HEK293 (cell line): ENCODE measurements around the gene DNAH7.
A peak's percentile ranks its signal among the peaks of the same experiment; 100 is the strongest.

ENCODE experiments used
- CTCF ChIA-PET: fragments of 350-600 bp; formaldehyde crosslinking; extraction: SDS; loops from one replicate; lab custom pipeline; 2021; ENCODE audit warnings: antibody characterized with exemption; lab: Yijun Ruan, JAX
- POLR2A ChIA-PET: fragments of 300-600 bp; formaldehyde crosslinking; extraction: SDS; loops from one replicate; lab custom pipeline; 2020; ENCODE audit warnings: antibody characterized with exemption, inconsistent platforms; lab: Yijun Ruan, JAX
- H3K27ac ChIP-seq: fragments of 200-500 bp; sonication (Bioruptor generic); 2 replicates; pipeline ENCODE4 v1.5.1; 2014; ENCODE audit warnings: low read depth, low read length, control low read depth, inconsistent platforms; ENCODE audit errors: extremely low read depth
- H3K36me3 ChIP-seq, 2 experiments: fragments of 200-500 bp in 1 of 2; sonication (Bioruptor generic) in 1 of 2; 1 replicate in 1 of 2; 2 replicates in 1 of 2; pipeline ENCODE4 v1.5.1; 2014 to 2017; ENCODE audit warnings: inconsistent platforms in 2 of 2, low read length in 2 of 2; ENCODE audit not compliant: control insufficient read depth in 2 of 2, insufficient read depth in 1 of 2
- H3K4me1 ChIP-seq: fragments of 200-500 bp; sonication (Bioruptor generic); 2 replicates; pipeline ENCODE4 v1.5.1; 2014; ENCODE audit warnings: mild to moderate bottlenecking, low read length, inconsistent platforms; ENCODE audit not compliant: control insufficient read depth, insufficient read depth
- H3K4me3 ChIP-seq: 2 replicates; pipeline ENCODE4 v1.5.1; 2011; ENCODE audit warnings: low read depth, mild to moderate bottlenecking, control low read depth, low read length, moderate library complexity
- H3K9me3 ChIP-seq: fragments of 200-500 bp; sonication (Bioruptor generic); 2 replicates; pipeline ENCODE4 v1.5.1; 2014; ENCODE audit warnings: low read depth, low read length, inconsistent platforms; ENCODE audit not compliant: control insufficient read depth, insufficient read depth
- SCRT1 ChIP-seq: fragments of 450-650 bp; formaldehyde crosslinking; IDR thresholded peaks from 2 replicates; pipeline ENCODE4 v1.5.1; 2016; ENCODE audit warnings: missing biosample characterization, missing genetic modification characterization, borderline replicate concordance
- ZFP3 ChIP-seq: fragments of 450-650 bp; formaldehyde crosslinking; IDR thresholded peaks from 2 replicates; pipeline ENCODE4 v1.5.1; 2016; ENCODE audit warnings: low read depth, missing biosample characterization, missing genetic modification characterization
- ZNF112 ChIP-seq: fragments of 450-650 bp; formaldehyde crosslinking; IDR thresholded peaks from 2 replicates; pipeline ENCODE4 v1.5.0; 2017; ENCODE audit warnings: missing biosample characterization, missing genetic modification characterization
- ZNF114 ChIP-seq: fragments of 450-650 bp; formaldehyde crosslinking; IDR thresholded peaks from 2 replicates; pipeline ENCODE4 v1.5.0; 2017; ENCODE audit warnings: missing biosample characterization, missing genetic modification characterization
- ZNF140 ChIP-seq: fragments of 450-650 bp; formaldehyde crosslinking; IDR thresholded peaks from 2 replicates; pipeline ENCODE4 v1.5.1; 2016; ENCODE audit warnings: missing biosample characterization, missing genetic modification characterization
- ZNF404 ChIP-seq: fragments of 450-650 bp; formaldehyde crosslinking; IDR thresholded peaks from 2 replicates; pipeline ENCODE4 v1.5.1; 2017; ENCODE audit warnings: missing biosample characterization, missing genetic modification characterization
- ZNF560 ChIP-seq: fragments of 450-650 bp; formaldehyde crosslinking; IDR thresholded peaks from 2 replicates; pipeline ENCODE4 v1.5.1; 2017; ENCODE audit warnings: missing biosample characterization, missing genetic modification characterization, borderline replicate concordance
- ZNF610 ChIP-seq: fragments of 450-650 bp; formaldehyde crosslinking; IDR thresholded peaks from 2 replicates; pipeline ENCODE4 v1.5.1; 2016; ENCODE audit warnings: missing biosample characterization, missing genetic modification characterization, borderline replicate concordance
- ZNF624 ChIP-seq: fragments of 450-650 bp; formaldehyde crosslinking; IDR thresholded peaks from 2 replicates; pipeline ENCODE4 v1.5.1; 2017; ENCODE audit warnings: missing biosample characterization, missing genetic modification characterization
- ZNF658 ChIP-seq: fragments of 450-650 bp; formaldehyde crosslinking; IDR thresholded peaks from 2 replicates; pipeline ENCODE4; 2016; ENCODE audit warnings: missing biosample characterization, missing genetic modification characterization
- ZNF777 ChIP-seq: fragments of 450-650 bp; formaldehyde crosslinking; IDR thresholded peaks from 2 replicates; pipeline ENCODE4 v1.5.1; 2017; ENCODE audit warnings: missing biosample characterization, missing genetic modification characterization, borderline replicate concordance
- TF ChIP-seq, protein P1 (sequence below): fragments of 450-650 bp; formaldehyde crosslinking; IDR thresholded peaks from 2 replicates; pipeline ENCODE4 v1.5.1; 2017; ENCODE audit warnings: missing biosample characterization, missing genetic modification characterization
- TF ChIP-seq, protein P2 (sequence below): fragments of 450-650 bp; formaldehyde crosslinking; IDR thresholded peaks from 2 replicates; pipeline ENCODE4 v1.5.1; 2016; ENCODE audit warnings: missing biosample characterization, missing genetic modification characterization, low read depth
- TF ChIP-seq, protein P3 (sequence below): sonication (generic); formaldehyde crosslinking; IDR thresholded peaks from 2 replicates; pipeline ENCODE4 v1.8.1; 2022; ENCODE audit warnings: mild to moderate bottlenecking, moderate library complexity, missing genetic modification reagents
- TF ChIP-seq, protein P4 (sequence below): fragments of 450-650 bp; formaldehyde crosslinking; IDR thresholded peaks from 2 replicates; pipeline ENCODE4 v1.5.1; 2016; ENCODE audit warnings: missing biosample characterization, missing genetic modification characterization
- TF ChIP-seq, protein P5 (sequence below): fragments of 450-650 bp; formaldehyde crosslinking; IDR thresholded peaks from 2 replicates; pipeline ENCODE4 v1.5.1; 2016; ENCODE audit warnings: missing biosample characterization, missing genetic modification characterization
- TF ChIP-seq, protein P6 (sequence below): fragments of 450-650 bp; formaldehyde crosslinking; optimal IDR thresholded peaks from 2 replicates; pipeline ENCODE3; 2016; ENCODE audit warnings: missing biosample characterization, mild to moderate bottlenecking, missing genetic modification characterization
- TF ChIP-seq, protein P7 (sequence below): fragments of 450-650 bp; formaldehyde crosslinking; conservative IDR thresholded peaks from 2 replicates; pipeline ENCODE4 v1.5.1; 2016; ENCODE audit warnings: low read depth, missing biosample characterization, missing genetic modification characterization
- TF ChIP-seq, protein P8 (sequence below): fragments of 450-650 bp; formaldehyde crosslinking; IDR thresholded peaks from 2 replicates; pipeline ENCODE4 v1.5.1; 2016; ENCODE audit warnings: missing biosample characterization, missing genetic modification characterization
- TF ChIP-seq, protein P9 (sequence below): fragments of 450-650 bp; formaldehyde crosslinking; IDR thresholded peaks from 2 replicates; pipeline ENCODE4 v1.5.1; 2017; ENCODE audit warnings: missing biosample characterization, missing genetic modification characterization

DNAH7 gene

DNA sequence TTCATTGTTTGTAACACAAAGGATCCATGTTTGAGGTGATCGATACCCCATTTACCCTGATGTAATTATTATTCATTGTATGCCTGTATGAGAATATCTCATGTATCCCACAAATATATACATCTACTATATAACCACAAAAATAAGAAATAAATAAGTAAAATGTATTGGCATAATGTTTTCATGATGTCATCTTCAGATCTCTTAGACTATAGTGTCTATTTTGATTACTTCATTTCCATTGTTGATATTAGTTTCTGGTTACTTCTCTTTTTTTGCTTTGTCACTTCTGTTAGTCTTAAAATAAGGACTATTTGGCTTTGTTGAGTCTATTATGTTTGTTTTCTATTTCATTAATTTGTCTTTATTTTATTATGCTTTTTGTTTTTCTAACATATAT lies 301.9 kb downstream of the DNAH7 start:
- TF ChIP-seq ZNF114: no peak
- TF ChIP-seq, protein P1, sequence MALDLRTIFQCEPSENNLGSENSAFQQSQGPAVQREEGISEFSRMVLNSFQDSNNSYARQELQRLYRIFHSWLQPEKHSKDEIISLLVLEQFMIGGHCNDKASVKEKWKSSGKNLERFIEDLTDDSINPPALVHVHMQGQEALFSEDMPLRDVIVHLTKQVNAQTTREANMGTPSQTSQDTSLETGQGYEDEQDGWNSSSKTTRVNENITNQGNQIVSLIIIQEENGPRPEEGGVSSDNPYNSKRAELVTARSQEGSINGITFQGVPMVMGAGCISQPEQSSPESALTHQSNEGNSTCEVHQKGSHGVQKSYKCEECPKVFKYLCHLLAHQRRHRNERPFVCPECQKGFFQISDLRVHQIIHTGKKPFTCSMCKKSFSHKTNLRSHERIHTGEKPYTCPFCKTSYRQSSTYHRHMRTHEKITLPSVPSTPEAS (tag by site-specific recombination): no peak
- TF ChIP-seq, protein P2, sequence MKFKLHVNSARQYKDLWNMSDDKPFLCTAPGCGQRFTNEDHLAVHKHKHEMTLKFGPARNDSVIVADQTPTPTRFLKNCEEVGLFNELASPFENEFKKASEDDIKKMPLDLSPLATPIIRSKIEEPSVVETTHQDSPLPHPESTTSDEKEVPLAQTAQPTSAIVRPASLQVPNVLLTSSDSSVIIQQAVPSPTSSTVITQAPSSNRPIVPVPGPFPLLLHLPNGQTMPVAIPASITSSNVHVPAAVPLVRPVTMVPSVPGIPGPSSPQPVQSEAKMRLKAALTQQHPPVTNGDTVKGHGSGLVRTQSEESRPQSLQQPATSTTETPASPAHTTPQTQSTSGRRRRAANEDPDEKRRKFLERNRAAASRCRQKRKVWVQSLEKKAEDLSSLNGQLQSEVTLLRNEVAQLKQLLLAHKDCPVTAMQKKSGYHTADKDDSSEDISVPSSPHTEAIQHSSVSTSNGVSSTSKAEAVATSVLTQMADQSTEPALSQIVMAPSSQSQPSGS (tag by site-specific recombination): peak; percentile 72
- TF ChIP-seq, protein P3, sequence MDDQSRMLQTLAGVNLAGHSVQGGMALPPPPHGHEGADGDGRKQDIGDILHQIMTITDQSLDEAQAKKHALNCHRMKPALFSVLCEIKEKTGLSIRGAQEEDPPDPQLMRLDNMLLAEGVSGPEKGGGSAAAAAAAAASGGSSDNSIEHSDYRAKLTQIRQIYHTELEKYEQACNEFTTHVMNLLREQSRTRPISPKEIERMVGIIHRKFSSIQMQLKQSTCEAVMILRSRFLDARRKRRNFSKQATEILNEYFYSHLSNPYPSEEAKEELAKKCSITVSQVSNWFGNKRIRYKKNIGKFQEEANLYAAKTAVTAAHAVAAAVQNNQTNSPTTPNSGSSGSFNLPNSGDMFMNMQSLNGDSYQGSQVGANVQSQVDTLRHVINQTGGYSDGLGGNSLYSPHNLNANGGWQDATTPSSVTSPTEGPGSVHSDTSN (CRISPR knock-in tag): no peak
- TF ChIP-seq SCRT1 (tag by site-specific recombination): no peak
- Histone ChIP-seq H3K9me3 (no peaks in the 10 kb centered on the region), H3K4me1 (no peaks in the 10 kb centered on the region), H3K27ac (no peak overlapping the region), H3K36me3 (no peaks in the 10 kb centered on the region), H3K4me3 (no peak overlapping the region)
- ChIA-PET CTCF (interaction anchor here (0.7 kb wide), 2 partner anchors 11 to 42 kb away, joined by 3 to 4 read pairs; no protein-coding TSS in a partner anchor), POLR2A (no interaction called here)

DNA sequence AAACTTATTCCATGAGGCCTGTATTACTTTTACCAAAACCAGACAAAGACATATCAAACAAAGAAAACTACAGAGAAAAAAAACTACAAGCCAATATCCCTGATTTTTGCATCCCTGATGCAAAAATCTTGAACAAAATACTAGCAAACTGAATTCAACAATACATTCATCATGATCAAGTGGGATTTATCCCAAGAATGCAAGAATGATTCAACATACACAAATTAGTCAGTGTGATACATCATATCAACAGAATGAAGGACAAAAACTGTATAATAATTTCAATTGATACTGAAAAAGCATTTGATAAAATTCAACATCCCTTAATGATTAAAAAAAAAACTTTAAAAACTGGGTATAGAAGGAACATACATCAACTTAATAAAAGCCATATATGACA lies 304.8 kb downstream of the DNAH7 start:
- Histone ChIP-seq H3K27ac (no peak overlapping the region), H3K36me3 (no peaks in the 10 kb centered on the region), H3K4me3 (no peak overlapping the region), H3K4me1 (no peaks in the 10 kb centered on the region), H3K9me3 (no peaks in the 10 kb centered on the region)
- POLR2A ChIA-PET: no interaction called here
- CTCF ChIA-PET: no interaction called here
- TF ChIP-seq ZNF777 (tag by site-specific recombination): no peak
- TF ChIP-seq, protein P4, sequence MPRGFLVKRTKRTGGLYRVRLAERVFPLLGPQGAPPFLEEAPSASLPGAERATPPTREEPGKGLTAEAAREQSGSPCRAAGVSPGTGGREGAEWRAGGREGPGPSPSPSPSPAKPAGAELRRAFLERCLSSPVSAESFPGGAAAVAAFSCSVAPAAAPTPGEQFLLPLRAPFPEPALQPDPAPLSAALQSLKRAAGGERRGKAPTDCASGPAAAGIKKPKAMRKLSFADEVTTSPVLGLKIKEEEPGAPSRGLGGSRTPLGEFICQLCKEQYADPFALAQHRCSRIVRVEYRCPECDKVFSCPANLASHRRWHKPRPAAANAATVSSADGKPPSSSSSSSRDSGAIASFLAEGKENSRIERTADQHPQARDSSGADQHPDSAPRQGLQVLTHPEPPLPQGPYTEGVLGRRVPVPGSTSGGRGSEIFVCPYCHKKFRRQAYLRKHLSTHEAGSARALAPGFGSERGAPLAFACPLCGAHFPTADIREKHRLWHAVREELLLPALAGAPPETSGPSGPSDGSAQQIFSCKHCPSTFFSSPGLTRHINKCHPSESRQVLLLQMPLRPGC (tag by site-specific recombination): no peak
- TF ChIP-seq ZNF140: no peak
- TF ChIP-seq, protein P5, sequence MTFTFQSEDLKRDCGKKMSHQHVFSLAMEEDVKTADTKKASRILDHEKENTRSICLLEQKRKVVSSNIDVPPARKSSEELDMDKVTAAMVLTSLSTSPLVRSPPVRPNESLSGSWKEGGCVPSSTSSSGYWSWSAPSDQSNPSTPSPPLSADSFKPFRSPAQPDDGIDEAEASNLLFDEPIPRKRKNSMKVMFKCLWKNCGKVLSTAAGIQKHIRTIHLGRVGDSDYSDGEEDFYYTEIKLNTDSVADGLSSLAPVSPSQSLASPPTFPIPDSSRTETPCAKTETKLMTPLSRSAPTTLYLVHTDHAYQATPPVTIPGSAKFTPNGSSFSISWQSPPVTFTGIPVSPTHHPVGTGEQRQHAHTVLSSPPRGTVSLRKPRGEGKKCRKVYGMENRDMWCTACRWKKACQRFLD (tag by site-specific recombination): no peak
- TF ChIP-seq ZNF610: no peak
- TF ChIP-seq ZNF658 (tag by site-specific recombination): no peak
- TF ChIP-seq ZNF112 (tag by site-specific recombination): no peak
- no peak for TF ChIP-seq ZNF404 (tag by site-specific recombination)
- no peak for TF ChIP-seq ZNF560 (tag by site-specific recombination)
- TF ChIP-seq, protein P6, sequence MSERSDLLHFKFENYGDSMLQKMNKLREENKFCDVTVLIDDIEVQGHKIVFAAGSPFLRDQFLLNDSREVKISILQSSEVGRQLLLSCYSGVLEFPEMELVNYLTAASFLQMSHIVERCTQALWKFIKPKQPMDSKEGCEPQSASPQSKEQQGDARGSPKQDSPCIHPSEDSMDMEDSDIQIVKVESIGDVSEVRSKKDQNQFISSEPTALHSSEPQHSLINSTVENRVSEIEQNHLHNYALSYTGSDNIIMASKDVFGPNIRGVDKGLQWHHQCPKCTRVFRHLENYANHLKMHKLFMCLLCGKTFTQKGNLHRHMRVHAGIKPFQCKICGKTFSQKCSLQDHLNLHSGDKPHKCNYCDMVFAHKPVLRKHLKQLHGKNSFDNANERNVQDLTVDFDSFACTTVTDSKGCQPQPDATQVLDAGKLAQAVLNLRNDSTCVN: no peak
- no peak for TF ChIP-seq ZNF624 (tag by site-specific recombination)
- TF ChIP-seq, protein P7, sequence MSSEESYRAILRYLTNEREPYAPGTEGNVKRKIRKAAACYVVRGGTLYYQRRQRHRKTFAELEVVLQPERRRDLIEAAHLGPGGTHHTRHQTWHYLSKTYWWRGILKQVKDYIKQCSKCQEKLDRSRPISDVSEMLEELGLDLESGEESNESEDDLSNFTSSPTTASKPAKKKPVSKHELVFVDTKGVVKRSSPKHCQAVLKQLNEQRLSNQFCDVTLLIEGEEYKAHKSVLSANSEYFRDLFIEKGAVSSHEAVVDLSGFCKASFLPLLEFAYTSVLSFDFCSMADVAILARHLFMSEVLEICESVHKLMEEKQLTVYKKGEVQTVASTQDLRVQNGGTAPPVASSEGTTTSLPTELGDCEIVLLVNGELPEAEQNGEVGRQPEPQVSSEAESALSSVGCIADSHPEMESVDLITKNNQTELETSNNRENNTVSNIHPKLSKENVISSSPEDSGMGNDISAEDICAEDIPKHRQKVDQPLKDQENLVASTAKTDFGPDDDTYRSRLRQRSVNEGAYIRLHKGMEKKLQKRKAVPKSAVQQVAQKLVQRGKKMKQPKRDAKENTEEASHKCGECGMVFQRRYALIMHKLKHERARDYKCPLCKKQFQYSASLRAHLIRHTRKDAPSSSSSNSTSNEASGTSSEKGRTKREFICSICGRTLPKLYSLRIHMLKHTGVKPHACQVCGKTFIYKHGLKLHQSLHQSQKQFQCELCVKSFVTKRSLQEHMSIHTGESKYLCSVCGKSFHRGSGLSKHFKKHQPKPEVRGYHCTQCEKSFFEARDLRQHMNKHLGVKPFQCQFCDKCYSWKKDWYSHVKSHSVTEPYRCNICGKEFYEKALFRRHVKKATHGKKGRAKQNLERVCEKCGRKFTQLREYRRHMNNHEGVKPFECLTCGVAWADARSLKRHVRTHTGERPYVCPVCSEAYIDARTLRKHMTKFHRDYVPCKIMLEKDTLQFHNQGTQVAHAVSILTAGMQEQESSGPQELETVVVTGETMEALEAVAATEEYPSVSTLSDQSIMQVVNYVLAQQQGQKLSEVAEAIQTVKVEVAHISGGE (tag by site-specific recombination): no peak
- TF ChIP-seq, protein P8, sequence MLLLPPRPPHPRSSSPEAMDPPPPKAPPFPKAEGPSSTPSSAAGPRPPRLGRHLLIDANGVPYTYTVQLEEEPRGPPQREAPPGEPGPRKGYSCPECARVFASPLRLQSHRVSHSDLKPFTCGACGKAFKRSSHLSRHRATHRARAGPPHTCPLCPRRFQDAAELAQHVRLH (tag by site-specific recombination): no peak
- TF ChIP-seq, protein P9, sequence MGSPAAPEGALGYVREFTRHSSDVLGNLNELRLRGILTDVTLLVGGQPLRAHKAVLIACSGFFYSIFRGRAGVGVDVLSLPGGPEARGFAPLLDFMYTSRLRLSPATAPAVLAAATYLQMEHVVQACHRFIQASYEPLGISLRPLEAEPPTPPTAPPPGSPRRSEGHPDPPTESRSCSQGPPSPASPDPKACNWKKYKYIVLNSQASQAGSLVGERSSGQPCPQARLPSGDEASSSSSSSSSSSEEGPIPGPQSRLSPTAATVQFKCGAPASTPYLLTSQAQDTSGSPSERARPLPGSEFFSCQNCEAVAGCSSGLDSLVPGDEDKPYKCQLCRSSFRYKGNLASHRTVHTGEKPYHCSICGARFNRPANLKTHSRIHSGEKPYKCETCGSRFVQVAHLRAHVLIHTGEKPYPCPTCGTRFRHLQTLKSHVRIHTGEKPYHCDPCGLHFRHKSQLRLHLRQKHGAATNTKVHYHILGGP (tag by site-specific recombination): no peak
- TF ChIP-seq ZFP3 (tag by site-specific recombination): no peak
